Spleen (tissue), 11 donors: ENCODE data around the gene VDAC2. TPM values are rescaled to one million over a fixed set of nuclear protein-coding genes. Genes with fewer than 3 reads are reported as not detected.

Experiments
- DNase-seq: peaks from one replicate; pipeline ENCODE4 v3.0.0-alpha.2; 2020
- H3K27ac ChIP-seq, 8 donors: fragments of 200-600 bp; sonication (generic) in 7 of 8; 1 replicate in 4 of 8; 2 replicates in 4 of 8; pipeline versions ENCODE4 v1.5.0 to v1.8.0; 2016 to 2021; ENCODE audit warnings: inconsistent platforms in 4 of 8, mild to moderate bottlenecking in 4 of 8, moderate library complexity in 1 of 8
- H3K27me3 ChIP-seq, 7 donors: fragments of 200-600 bp; sonication (generic) in 6 of 7; replicated peaks in 1 of 7; 1 replicate in 4 of 7; 2 replicates in 3 of 7; pipeline versions ENCODE4 v1.5.0 to v1.8.0; 2016 to 2021; ENCODE audit warnings: inconsistent platforms in 3 of 7, mild to moderate bottlenecking in 1 of 7
- H3K36me3 ChIP-seq, 6 donors: fragments of 200-600 bp; sonication (generic) in 5 of 6; 1 replicate in 4 of 6; 2 replicates in 2 of 6; pipeline versions ENCODE4 v1.5.0 to v1.8.0; 2016 to 2021; ENCODE audit warnings: inconsistent platforms in 2 of 6
- H3K4me1 ChIP-seq, 6 donors: fragments of 200-600 bp; sonication (generic) in 5 of 6; 1 replicate in 3 of 6; 2 replicates in 3 of 6; pipeline versions ENCODE4 v1.5.0 to v1.8.0; 2016 to 2021; ENCODE audit warnings: inconsistent platforms in 3 of 6
- H3K4me3 ChIP-seq, 8 donors: fragments of 200-600 bp; sonication (generic) in 7 of 8; 1 replicate in 4 of 8; 2 replicates in 4 of 8; pipeline versions ENCODE4 v1.5.0 to v1.8.0; 2016 to 2021; ENCODE audit warnings: inconsistent platforms in 4 of 8, mild to moderate bottlenecking in 4 of 8, moderate library complexity in 2 of 8
- H3K9me3 ChIP-seq, 8 donors: fragments of 200-600 bp; sonication (generic) in 7 of 8; 1 replicate in 4 of 8; 2 replicates in 4 of 8; pipeline versions ENCODE4 v1.5.0 to v1.8.0; 2016 to 2021; ENCODE audit warnings: inconsistent platforms in 4 of 8
- CTCF ChIP-seq, 11 experiments: fragments of 200-600 bp in 7 of 11; fragments of 450-650 bp in 4 of 11; sonication (generic) in 4 of 11; IDR thresholded peaks in 8 of 11; conservative IDR thresholded peaks in 3 of 11; 1 replicate in 7 of 11; 2 replicates in 4 of 11; pipeline versions ENCODE4 v1.4.0 to v1.8.0; 2016 to 2021; ENCODE audit warnings: antibody characterized with exemption in 11 of 11, inconsistent platforms in 4 of 11, mild to moderate bottlenecking in 1 of 11
- POLR2A ChIP-seq, 3 donors: fragments of 450-650 bp; IDR thresholded peaks; one replicate each; pipeline ENCODE4 v1.5.1; 2017; ENCODE audit warnings: antibody characterized with exemption in 3 of 3, mild to moderate bottlenecking in 1 of 3
- POLR2AphosphoS5 ChIP-seq, 3 donors: sonication (generic); formaldehyde crosslinking; IDR thresholded peaks; one replicate each; pipeline ENCODE4 v1.5.1; 2017; ENCODE audit warnings: antibody characterized with exemption in 3 of 3
- WGBS, 5 donors: extraction: QIAGEN DNeasy Blood & Tissue Kit in 3 of 5; methylation state at CpG; one replicate each; pipeline versions ENCODE4 v1.1.5 to v1.1.7; 2013 to 2018; 5-methylcytosine and 5-hydroxymethylcytosine counted together
- intact Hi-C: fragments of 100-400 bp; cut with DNase I; formaldehyde crosslinking; loops from one replicate; pipeline ENCODE4 v1.15.0; 2023; ENCODE audit warnings: low total_unique reads
- polyA plus RNA-seq, 3 donors: library from polyadenylated mRNA; stranded (reverse); fragments of 200-250 nt; gene quantifications; one replicate each; pipeline ENCODE4 v1.2.1, GENCODE V29; 2013
- total RNA-seq, 7 donors: library from RNA; depleted of rRNA in 3 of 7; stranded (reverse); fragments of >200 nt in 3 of 7; fragmentation: NEBNext Ultra II Directional in 4 of 7; extraction: Animal tissue kit (Norgen Biotek cat#: 25700) in 4 of 7; gene quantifications; one replicate each; pipeline versions ENCODE4 v1.1.0 to v1.2.1, GENCODE V29; 2016 to 2021
- donor health status: healthy with polysubstance abuse.
- donor health status: DM: no; HTN: no; CAD: no; lungs with moderate emphysema.
- donor health status: DM: no; HTN: no; CAD: no.
- donor health status: Bipolar disorder and iron deficiency.
- donor health status: healthy.
- donor health status: DM: no; HTN: no; CAD: no.
- donor health status: DM: yes; HTN: yes; CAD: no.

VDAC2 gene
- total and polyA plus RNA-seq, 10 donors, result 62.0 to 108 (median 88.7) TPM

GRCh38 chr10:75231672-75232581 is 21.3 kb downstream of the VDAC2 start:
- H3K4me3 ChIP-seq, result no peak overlapping the region
- DNase-seq, result no peak
- 82 to 93% (median 89%) methylated on average over 4 of the region's 4 CpGs for WGBS, 5 donors
- peak overlapping the region in 1 of 8 donors; percentile 13 for H3K27ac ChIP-seq
- intact Hi-C loops, result loop anchor here (5.0 to 10.0 kb wide), 3 partner anchors 47 to 987 kb away; partner anchors contain the start of gene SAMD8
- peaks cover 2 to 69% (median 44%) of the 10 kb centered on the region in 6 donors for H3K4me1 ChIP-seq
- no peaks in the 10 kb centered on the region for H3K27me3 ChIP-seq
- TF ChIP-seq POLR2A (IDR thresholded peaks at IDR 0.05) (no peak), POLR2AphosphoS5 (IDR thresholded peaks at IDR 0.05) (peak in 1 of 3 donors; percentile 48)
- peaks cover 0 to 65% (median 40%) of the 10 kb centered on the region in 6 donors for H3K36me3 ChIP-seq
- H3K9me3 ChIP-seq, result no peaks in the 10 kb centered on the region

- Histone ChIP-seq H3K9me3 (no peaks in the 10 kb centered on the region), H3K27ac (peak overlapping the region; percentile 64 to 91 (median 85)), H3K4me3 (peak overlapping the region in 7 of 8 donors; percentile 68 to 92 (median 86)), H3K4me1 (peaks cover 0 to 53% (median 36%) of the 10 kb centered on the region in 6 donors), H3K27me3 (no peaks in the 10 kb centered on the region), H3K36me3 (peaks cover 0 to 49% (median 33%) of the 10 kb centered on the region in 6 donors)
- WGBS, 5 donors, result 48 to 76% (median 58%) methylated on average over 7 to 14 of the region's 14 CpGs
- DNase-seq, result peak; percentile 84
- TF ChIP-seq POLR2A (IDR thresholded peaks at IDR 0.05) (no peak), POLR2AphosphoS5 (IDR thresholded peaks at IDR 0.05) (no peak), CTCF (IDR thresholded peaks at IDR 0.05 in 8 of 11, conservative IDR thresholded peaks at IDR 0.05 in 3 of 11) (no peak)
- intact Hi-C loops, result loop anchor here (5.0 to 10.0 kb wide), 3 partner anchors 49 to 989 kb away; partner anchors contain the start of gene SAMD8
Measured at GRCh38 chr10:75233444-75234016, 22.9 kb downstream of the VDAC2 start.

- H3K4me1 ChIP-seq, result peaks cover 0 to 47% (median 35%) of the 10 kb centered on the region in 6 donors
- peaks cover 0 to 43% (median 31%) of the 10 kb centered on the region in 6 donors for H3K36me3 ChIP-seq
- intact Hi-C loops, result loop anchor here (5.0 to 10.0 kb wide), 3 partner anchors 49 to 989 kb away; partner anchors contain the start of gene SAMD8
- no peak for TF ChIP-seq POLR2A (IDR thresholded peaks at IDR 0.05)
- TF ChIP-seq POLR2AphosphoS5 (IDR thresholded peaks at IDR 0.05), result peak; percentile 67 to 85 (median 80)
- peak in 4 of 11 experiments; percentile 6 to 51 (median 32) for TF ChIP-seq CTCF (IDR thresholded peaks at IDR 0.05 in 8 of 11, conservative IDR thresholded peaks at IDR 0.05 in 3 of 11)
- WGBS, 5 donors, result 0 to 3% (median 2%) methylated on average over 18 to 48 of the region's 48 CpGs
- no peaks in the 10 kb centered on the region for H3K27me3 ChIP-seq
- DNase-seq, result peak; percentile 100
- peak overlapping the region; percentile 73 to 91 (median 85) for H3K27ac ChIP-seq
- H3K4me3 ChIP-seq, result peak overlapping the region; percentile 68 to 92 (median 86)
- no peaks in the 10 kb centered on the region for H3K9me3 ChIP-seq
Measured at GRCh38 chr10:75234017-75234682, 23.6 kb downstream of the VDAC2 start.
